Ovary (tissue), 3 donors: ENCODE results near the gene RAD51D.

Source experiments
- CTCF ChIP-seq, 3 donors: fragments of 450-650 bp in 2 of 3; fragments of 200-600 bp in 1 of 3; IDR thresholded peaks; one replicate each; pipeline versions ENCODE4 v1.5.1 to v1.8.0; 2016 to 2022; ENCODE audit warnings: antibody characterized with exemption in 3 of 3, mild to moderate bottlenecking in 1 of 3
- EP300 ChIP-seq: sonication (generic); formaldehyde crosslinking; IDR thresholded peaks from one replicate; pipeline ENCODE4 v1.6.1; 2017; ENCODE audit warnings: antibody characterized with exemption
- donor health status: DM: no; HTN: no; CAD: no.

- TF ChIP-seq EP300 (no peak), CTCF (IDR thresholded peaks at IDR 0.05) (no peak)
Measured at GRCh38 chr17:35149941-35150340, 30.3 kb upstream of the RAD51D start.
